ENCODE measurements around the gene SIN3A.
"Not testable (repeated sequence)": the region's sequence is repeated elsewhere in the genome, so short reads cannot be mapped to it uniquely, and the experiment has no call there.

SIN3A gene

GRCh38 chr15:75451202-75451673 is 252 bp downstream of the SIN3A start:
- TF ChIP-seq CTCF (IDR thresholded peaks at IDR 0.05; ENCODE audit: unreplicated experiment in 3 of 3): no peak
- H3K9me3 Mint-ChIP-seq: no peaks in the 10 kb centered on the region
- peak overlapping the region; percentile 93 to 98 (median 95) for H3K4me3 Mint-ChIP-seq
- H3K4me1 Mint-ChIP-seq: peaks cover 24% of the 10 kb centered on the region
- peak overlapping the region; percentile 98 to 100 (median 99) for H3K27ac Mint-ChIP-seq
- H3K36me3 Mint-ChIP-seq (ENCODE audit: low read depth): peaks cover 5% of the 10 kb centered on the region
- no peaks in the 10 kb centered on the region for H3K27me3 Mint-ChIP-seq (ENCODE audit: low read depth)

- no peak for TF ChIP-seq CTCF (IDR thresholded peaks at IDR 0.05; ENCODE audit: unreplicated experiment in 3 of 3)
- H3K27ac Mint-ChIP-seq: peak overlapping the region; percentile 89 to 100 (median 91)
- no peaks in the 10 kb centered on the region for H3K9me3 Mint-ChIP-seq
- H3K4me3 Mint-ChIP-seq: peak overlapping the region; percentile 94 to 98 (median 95)
- peaks cover 28% of the 10 kb centered on the region for H3K4me1 Mint-ChIP-seq
- H3K36me3 Mint-ChIP-seq (ENCODE audit: low read depth): peaks cover 12% of the 10 kb centered on the region
- H3K27me3 Mint-ChIP-seq (ENCODE audit: low read depth): no peaks in the 10 kb centered on the region
Measured at GRCh38 chr15:75450307-75451201, 936 bp downstream of the SIN3A start.

GRCh38 chr15:75449585-75450306 is 1.7 kb downstream of the SIN3A start:
- Mint-ChIP-seq H3K4me3 (peak overlapping the region; percentile 94 to 98 (median 95)), H3K27me3 (ENCODE audit: low read depth) (no peaks in the 10 kb centered on the region), H3K36me3 (ENCODE audit: low read depth) (peaks cover 12% of the 10 kb centered on the region), H3K9me3 (no peaks in the 10 kb centered on the region), H3K27ac (peak overlapping the region; percentile 89 to 97 (median 91)), H3K4me1 (peaks cover 28% of the 10 kb centered on the region)
- no peak for TF ChIP-seq CTCF (IDR thresholded peaks at IDR 0.05; ENCODE audit: unreplicated experiment in 3 of 3)

GRCh38 chr15:75448171-75448570 is 3.3 kb downstream of the SIN3A start:
- Mint-ChIP-seq H3K4me1 (peaks cover 28% of the 10 kb centered on the region), H3K36me3 (ENCODE audit: low read depth) (peaks cover 23% of the 10 kb centered on the region), H3K4me3 (peak overlapping the region in 1 of 3 experiments; percentile 9)
- H3K27me3 Mint-ChIP-seq (ENCODE audit: low read depth); H3K9me3 Mint-ChIP-seq; H3K27ac Mint-ChIP-seq: not testable (repeated sequence)

GRCh38 chr15:75446151-75446550 is 5.3 kb downstream of the SIN3A start:
- H3K4me1 Mint-ChIP-seq: peaks cover 22% of the 10 kb centered on the region
- H3K4me3 Mint-ChIP-seq: peak overlapping the region; percentile 4 to 32 (median 24)
- no peak for TF ChIP-seq CTCF (IDR thresholded peaks at IDR 0.05; ENCODE audit: unreplicated experiment in 3 of 3)
- peaks cover 31% of the 10 kb centered on the region for H3K36me3 Mint-ChIP-seq (ENCODE audit: low read depth)
- H3K27me3 Mint-ChIP-seq (ENCODE audit: low read depth): no peaks in the 10 kb centered on the region
- H3K27ac Mint-ChIP-seq: no peak overlapping the region
- H3K9me3 Mint-ChIP-seq: no peaks in the 10 kb centered on the region

- H3K27ac Mint-ChIP-seq; H3K27me3 Mint-ChIP-seq (ENCODE audit: low read depth); H3K4me3 Mint-ChIP-seq; H3K9me3 Mint-ChIP-seq: not testable (repeated sequence)
- Mint-ChIP-seq H3K36me3 (ENCODE audit: low read depth) (peaks cover 34% of the 10 kb centered on the region), H3K4me1 (peaks cover 19% of the 10 kb centered on the region)
Measured at GRCh38 chr15:75445324-75445723, 6.2 kb downstream of the SIN3A start.

- H3K9me3 Mint-ChIP-seq; H3K27me3 Mint-ChIP-seq (ENCODE audit: low read depth); H3K27ac Mint-ChIP-seq; H3K4me3 Mint-ChIP-seq: not testable (repeated sequence)
- Mint-ChIP-seq H3K4me1 (peaks cover 10% of the 10 kb centered on the region), H3K36me3 (ENCODE audit: low read depth) (peaks cover 37% of the 10 kb centered on the region)
Measured at GRCh38 chr15:75443972-75444453, 7.5 kb downstream of the SIN3A start.
